CD4-positive, alpha-beta memory T cell (primary cell): ENCODE measurements around the gene EP300. TPM values are rescaled to one million over a fixed set of nuclear protein-coding genes. Genes with fewer than 3 reads are reported as not detected.
A peak's percentile ranks its signal among the peaks of the same experiment; 100 is the strongest.
"Not testable (repeated sequence)": the region's sequence is repeated elsewhere in the genome, so short reads cannot be mapped to it uniquely, and the experiment has no call there.

ENCODE experiments used
- CTCF ChIA-PET: fragments of 350-600 bp; sonication (Branson Sonifier 250); formaldehyde crosslinking; loops from one replicate; lab custom pipeline; 2021; ENCODE audit warnings: inconsistent platforms; ENCODE audit not compliant: partially characterized antibody; lab: Charles Lee
- POLR2A ChIA-PET: fragments of 350-600 bp; sonication (Branson Sonifier 250); formaldehyde crosslinking; loops from one replicate; lab custom pipeline; 2021; ENCODE audit not compliant: partially characterized antibody; lab: Charles Lee
- DNase-seq, 5 donors: peaks; one replicate each; pipeline versions ENCODE4 v3.0.0 to v3.0.0-alpha.2; 2020 to 2022; ENCODE audit warnings: mixed read lengths in 1 of 5
- H3K27ac ChIP-seq: one replicate; pipeline ENCODE4 v1.7.0; 2013; ENCODE audit warnings: low read depth, low read length
- H3K27me3 ChIP-seq: 2 replicates; pipeline ENCODE4 v1.7.0; 2013; ENCODE audit warnings: mild to moderate bottlenecking, low read length, moderate library complexity; ENCODE audit not compliant: insufficient read depth
- H3K36me3 ChIP-seq: 2 replicates; pipeline ENCODE4 v1.7.0; 2013; ENCODE audit warnings: mild to moderate bottlenecking, low read length, moderate library complexity; ENCODE audit not compliant: insufficient read depth
- H3K4me1 ChIP-seq: 2 replicates; pipeline ENCODE4 v1.7.0; 2013; ENCODE audit warnings: mild to moderate bottlenecking, low read length, moderate library complexity; ENCODE audit not compliant: insufficient read depth
- H3K4me3 ChIP-seq, 2 donors: one replicate each; pipeline ENCODE4 v1.7.0; 2013; ENCODE audit warnings: low read length in 2 of 2, mild to moderate bottlenecking in 1 of 2
- H3K9me3 ChIP-seq, 2 donors: one replicate each; pipeline ENCODE4 v1.7.0; 2013; ENCODE audit warnings: low read length in 2 of 2, control low read depth in 1 of 2; ENCODE audit not compliant: control insufficient read depth in 1 of 2
- H3K27ac Mint-ChIP-seq, 7 donors: one replicate each; pipeline ENCODE4 v1.8.0; 2020 to 2021; ENCODE audit warnings: mixed read lengths in 7 of 7, mild to moderate bottlenecking in 6 of 7, inconsistent platforms in 3 of 7, moderate library complexity in 3 of 7
- H3K27me3 Mint-ChIP-seq, 2 donors: one replicate each; pipeline ENCODE4 v1.8.0; 2020 to 2021; ENCODE audit warnings: mixed read lengths in 2 of 2
- H3K36me3 Mint-ChIP-seq, 2 donors: one replicate each; pipeline ENCODE4 v1.8.0; 2020 to 2021; ENCODE audit warnings: mixed read lengths in 2 of 2, inconsistent platforms in 1 of 2, mild to moderate bottlenecking in 1 of 2
- H3K4me1 Mint-ChIP-seq, 4 donors: one replicate each; pipeline ENCODE4 v1.8.0; 2020 to 2021; ENCODE audit warnings: mixed read lengths in 4 of 4, mild to moderate bottlenecking in 1 of 4
- H3K4me3 Mint-ChIP-seq, 8 donors: one replicate each; pipeline ENCODE4 v1.8.0; 2020 to 2021; ENCODE audit warnings: mixed read lengths in 8 of 8, mild to moderate bottlenecking in 7 of 8, moderate library complexity in 6 of 8, inconsistent platforms in 3 of 8
- H3K9me3 Mint-ChIP-seq, 8 donors: one replicate each; pipeline ENCODE4 v1.8.0; 2020 to 2021; ENCODE audit warnings: mixed read lengths in 8 of 8, mild to moderate bottlenecking in 5 of 8, inconsistent platforms in 3 of 8, moderate library complexity in 1 of 8
- intact Hi-C: fragments of 100-400 bp; cut with micrococcal nuclease; formaldehyde crosslinking; loops from one replicate; pipeline ENCODE4 v1.15.1; 2023
- polyA plus RNA-seq, 2 donors: library from polyadenylated mRNA; unstranded; fragments of 300-500 nt; fragmentation: Illumina TruSeq; gene quantifications; one replicate each; pipeline ENCODE4 v1.2.3, GENCODE V29; 2021
- total RNA-seq, 2 experiments: library from RNA; stranded (reverse); gene quantifications; one replicate each; pipeline ENCODE4 v1.2.3, GENCODE V29; 2021

EP300 gene
- total and polyA plus RNA-seq, 4 experiments from 2014 or later, result 3.5 to 125 (median 66.7) TPM

DNA sequence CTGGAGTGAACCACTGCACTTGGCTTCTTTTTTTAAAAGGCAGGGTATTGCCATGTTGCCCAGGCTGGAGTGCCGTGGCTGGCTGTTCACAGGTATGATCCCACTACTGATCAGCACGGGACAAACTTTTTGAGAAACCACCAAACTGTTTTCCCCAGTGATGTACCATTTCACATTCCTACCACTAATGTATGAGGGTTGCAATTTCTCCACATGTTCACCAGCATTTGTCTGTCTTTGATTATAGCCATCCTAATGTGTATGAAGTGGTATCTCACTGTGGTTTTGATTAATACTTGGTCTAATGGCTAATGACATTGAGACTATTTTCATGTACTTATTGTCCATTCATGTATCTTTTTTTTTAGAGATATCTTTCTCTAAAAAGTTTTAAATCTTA, 41.5 kb upstream of the EP300 start:
- no peaks in the 10 kb centered on the region for H3K4me1 ChIP-seq
- Mint-ChIP-seq H3K36me3 (no peaks in the 10 kb centered on the region), H3K4me1 (peaks cover 0 to 6% (median 4%) of the 10 kb centered on the region in 4 donors), H3K27ac (no peak overlapping the region), H3K27me3 (no peaks in the 10 kb centered on the region), H3K9me3 (no peaks in the 10 kb centered on the region), H3K4me3 (no peak overlapping the region)
- H3K4me3 ChIP-seq, result no peak overlapping the region
- ChIA-PET CTCF (no interaction called here), POLR2A (no interaction called here)
- H3K27me3 ChIP-seq, result no peaks in the 10 kb centered on the region
- no peak overlapping the region for H3K27ac ChIP-seq
- no peaks in the 10 kb centered on the region for H3K9me3 ChIP-seq
- intact Hi-C loops, result no loop called here
- H3K36me3 ChIP-seq, result no peaks in the 10 kb centered on the region
- DNase-seq, result no peak

GRCh38 chr22:41052661-41053490, 39.5 kb upstream of the EP300 start:
- POLR2A ChIA-PET, result no interaction called here
- no peak overlapping the region for H3K4me3 Mint-ChIP-seq
- Histone ChIP-seq H3K27ac (no peak overlapping the region), H3K36me3 (no peaks in the 10 kb centered on the region), H3K4me3 (no peak overlapping the region), H3K4me1 (no peaks in the 10 kb centered on the region), H3K9me3 (no peaks in the 10 kb centered on the region), H3K27me3 (no peaks in the 10 kb centered on the region)
- H3K27me3 Mint-ChIP-seq, result no peaks in the 10 kb centered on the region
- DNase-seq, result no peak
- H3K4me1 Mint-ChIP-seq, result peaks cover 0 to 6% (median 4%) of the 10 kb centered on the region in 4 donors
- H3K27ac Mint-ChIP-seq, result peak overlapping the region in 3 of 7 donors; percentile 18 to 43 (median 43)
- no peaks in the 10 kb centered on the region for H3K9me3 Mint-ChIP-seq
- CTCF ChIA-PET, result no interaction called here
- intact Hi-C loops, result no loop called here
- H3K36me3 Mint-ChIP-seq, result no peaks in the 10 kb centered on the region

GRCh38 chr22:41057076-41057475, 35.3 kb upstream of the EP300 start:
- Histone ChIP-seq H3K9me3 (no peaks in the 10 kb centered on the region), H3K36me3 (no peaks in the 10 kb centered on the region), H3K4me3 (no peak overlapping the region), H3K27me3 (no peaks in the 10 kb centered on the region), H3K4me1 (no peaks in the 10 kb centered on the region), H3K27ac (no peak overlapping the region)
- no peak overlapping the region for H3K4me3 Mint-ChIP-seq
- H3K4me1 Mint-ChIP-seq, result peaks cover 0 to 6% (median 4%) of the 10 kb centered on the region in 4 donors
- intact Hi-C loops, result no loop called here
- no peak for DNase-seq
- H3K27ac Mint-ChIP-seq, result no peak overlapping the region
- no peaks in the 10 kb centered on the region for H3K27me3 Mint-ChIP-seq
- POLR2A ChIA-PET, result no interaction called here
- H3K36me3 Mint-ChIP-seq, result no peaks in the 10 kb centered on the region
- CTCF ChIA-PET, result no interaction called here
- H3K9me3 Mint-ChIP-seq, result no peaks in the 10 kb centered on the region

- Histone ChIP-seq H3K9me3 (no peaks in the 10 kb centered on the region), H3K36me3 (no peaks in the 10 kb centered on the region), H3K4me3 (no peak overlapping the region), H3K27ac (no peak overlapping the region), H3K27me3 (no peaks in the 10 kb centered on the region), H3K4me1 (no peaks in the 10 kb centered on the region)
- no peaks in the 10 kb centered on the region for H3K27me3 Mint-ChIP-seq
- H3K27ac Mint-ChIP-seq, result no peak overlapping the region
- DNase-seq, result no peak
- no peak overlapping the region for H3K4me3 Mint-ChIP-seq
- intact Hi-C loops, result no loop called here
- ChIA-PET POLR2A (no interaction called here), CTCF (no interaction called here)
- no peaks in the 10 kb centered on the region for H3K36me3 Mint-ChIP-seq
- no peaks in the 10 kb centered on the region for H3K9me3 Mint-ChIP-seq
- H3K4me1 Mint-ChIP-seq, result no peaks in the 10 kb centered on the region
These were observed 30.2 kb upstream of the EP300 start for GRCh38 chr22:41062146-41062545.

DNA sequence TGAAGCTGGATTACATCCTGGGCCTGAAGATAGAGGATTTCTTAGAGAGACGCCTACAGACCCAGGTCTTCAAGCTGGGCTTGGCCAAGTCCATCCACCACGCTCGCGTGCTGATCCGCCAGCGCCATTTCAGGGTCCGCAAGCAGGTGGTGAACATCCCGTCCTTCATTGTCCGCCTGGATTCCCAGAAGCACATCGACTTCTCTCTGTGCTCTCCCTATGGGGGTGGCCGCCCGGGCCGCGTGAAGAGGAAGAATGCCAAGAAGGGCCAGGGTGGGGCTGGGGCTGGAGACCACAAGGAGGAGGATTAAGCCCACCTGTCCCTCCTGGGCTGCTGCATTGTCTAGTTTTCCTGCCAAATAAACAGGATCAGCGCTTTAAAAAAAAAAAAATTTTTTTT, 28.1 kb upstream of the EP300 start:
- H3K4me3 Mint-ChIP-seq, H3K9me3 ChIP-seq, H3K27me3 ChIP-seq, H3K9me3 Mint-ChIP-seq, H3K36me3 Mint-ChIP-seq, H3K4me1 ChIP-seq, H3K27ac Mint-ChIP-seq, H3K27me3 Mint-ChIP-seq, intact Hi-C loops, POLR2A ChIA-PET, H3K4me1 Mint-ChIP-seq, H3K36me3 ChIP-seq, DNase-seq, H3K27ac ChIP-seq, H3K4me3 ChIP-seq: not testable (repeated sequence)
- CTCF ChIA-PET, result interaction anchor here (0.7 kb wide), 1 partner anchor 11 kb away, joined by 3 read pairs; no protein-coding TSS in a partner anchor

GRCh38 chr22:41066341-41066740, 26.1 kb upstream of the EP300 start:
- H3K36me3 Mint-ChIP-seq, H3K27me3 Mint-ChIP-seq, H3K4me1 ChIP-seq, H3K27ac ChIP-seq, intact Hi-C loops, H3K9me3 Mint-ChIP-seq, H3K9me3 ChIP-seq, H3K4me3 ChIP-seq, H3K4me1 Mint-ChIP-seq, H3K4me3 Mint-ChIP-seq, H3K27ac Mint-ChIP-seq, DNase-seq, H3K36me3 ChIP-seq, POLR2A ChIA-PET, H3K27me3 ChIP-seq: not testable (repeated sequence)
- CTCF ChIA-PET, result interaction anchor here (0.7 kb wide), 1 partner anchor 43 kb away, joined by 3 read pairs; no protein-coding TSS in a partner anchor

- H3K4me3 Mint-ChIP-seq, H3K4me3 ChIP-seq, H3K36me3 ChIP-seq, H3K9me3 ChIP-seq, H3K27me3 ChIP-seq, DNase-seq, H3K27ac ChIP-seq, H3K4me1 Mint-ChIP-seq, H3K27ac Mint-ChIP-seq, H3K27me3 Mint-ChIP-seq, intact Hi-C loops, H3K9me3 Mint-ChIP-seq, H3K36me3 Mint-ChIP-seq, H3K4me1 ChIP-seq: not testable (repeated sequence)
- CTCF ChIA-PET, result interaction anchor here (1.9 kb wide), 1 partner anchor 145 kb away, joined by 5 read pairs; no protein-coding TSS in a partner anchor
- POLR2A ChIA-PET, result interaction anchor here (0.6 kb wide), 1 partner anchor 48 kb away, joined by 3 read pairs; no protein-coding TSS in a partner anchor
These were observed 24.4 kb upstream of the EP300 start for GRCh38 chr22:41067968-41068367.
